B cell (primary cell): ENCODE measurements around the gene SLC5A10. TPM values are rescaled to one million over a fixed set of nuclear protein-coding genes. Genes with fewer than 3 reads are reported as not detected.
A peak's percentile ranks its signal among the peaks of the same experiment; 100 is the strongest.

ENCODE experiments used
- ATAC-seq: fragments of 200-7000 bp; cut with Tn5 transposase; one replicate; pipeline ENCODE4 v1.10.0; 2021; ENCODE audit warnings: low read depth, mild to moderate bottlenecking, moderate number of reproducible peaks, moderate library complexity
- CTCF ChIA-PET: fragments of 350-600 bp; sonication (Branson Sonifier 250); formaldehyde crosslinking; loops from one replicate; lab custom pipeline; 2021; ENCODE audit warnings: antibody characterized with exemption, inconsistent platforms; lab: Charles Lee
- POLR2A ChIA-PET: fragments of 350-600 bp; sonication (Branson Sonifier 250); formaldehyde crosslinking; loops from one replicate; lab custom pipeline; 2021; ENCODE audit warnings: antibody characterized with exemption; lab: Charles Lee
- DNase-seq: peaks from one replicate; pipeline ENCODE4 v3.0.0; 2013
- H2AFZ ChIP-seq: 2 replicates; pipeline ENCODE4 v1.6.1; 2012; ENCODE audit warnings: mild to moderate bottlenecking, low read depth, low read length; ENCODE audit not compliant: insufficient read depth, poor library complexity, severe bottlenecking
- H3K27ac ChIP-seq, 2 donors: 1 replicate in 1 of 2; 2 replicates in 1 of 2; pipeline ENCODE4 v1.5.1; 2012 to 2013; ENCODE audit warnings: low read length in 2 of 2, mild to moderate bottlenecking in 2 of 2, moderate library complexity in 1 of 2
- H3K27me3 ChIP-seq, 4 experiments: fragments of 200-600 bp in 1 of 4; sonication (generic) in 1 of 4; replicated peaks in 1 of 4; 1 replicate in 2 of 4; 2 replicates in 2 of 4; pipeline versions ENCODE4 v1.6.1 to v1.7.0; 2013 to 2016; ENCODE audit warnings: low read length in 3 of 4, mild to moderate bottlenecking in 2 of 4, mixed read lengths in 1 of 4, moderate library complexity in 1 of 4; ENCODE audit not compliant: insufficient read depth in 4 of 4, control insufficient read depth in 3 of 4; ENCODE audit errors: control extremely low read depth in 1 of 4
- H3K36me3 ChIP-seq, 2 experiments: replicated peaks in 1 of 2; 1 replicate in 1 of 2; 2 replicates in 1 of 2; pipeline versions ENCODE4 v1.6.1 to v1.7.1; 2013; ENCODE audit warnings: low read length in 1 of 2; ENCODE audit not compliant: insufficient read depth in 2 of 2, control insufficient read depth in 1 of 2; ENCODE audit errors: control extremely low read depth in 1 of 2, extremely low read depth in 1 of 2
- H3K4me1 ChIP-seq, 2 donors: fragments of 200-600 bp in 1 of 2; sonication (generic) in 1 of 2; 1 replicate in 1 of 2; 2 replicates in 1 of 2; pipeline versions ENCODE4 v1.5.1 to v1.6.1; 2013 to 2017; ENCODE audit warnings: low read length in 2 of 2; ENCODE audit not compliant: control insufficient read depth in 2 of 2, insufficient read depth in 2 of 2
- H3K4me2 ChIP-seq: replicated peaks from 2 replicates; pipeline ENCODE3; 2012; ENCODE audit warnings: mild to moderate bottlenecking, low read depth, low read length; ENCODE audit not compliant: poor library complexity, severe bottlenecking
- H3K4me3 ChIP-seq, 5 experiments: fragments of 200-600 bp in 1 of 5; sonication (generic) in 1 of 5; 1 replicate in 3 of 5; 2 replicates in 2 of 5; pipeline versions ENCODE4 v1.5.1 to v1.7.0; 2011 to 2016; ENCODE audit warnings: low read length in 4 of 5, mild to moderate bottlenecking in 4 of 5, low read depth in 2 of 5, control low read depth in 1 of 5, moderate library complexity in 1 of 5; ENCODE audit not compliant: insufficient read depth in 1 of 5; ENCODE audit errors: control extremely low read depth in 1 of 5, extremely low read depth in 1 of 5
- H3K79me2 ChIP-seq: fragments of 200-600 bp; sonication (generic); one replicate; pipeline ENCODE4 v1.6.0; 2016; ENCODE audit warnings: low read length; ENCODE audit not compliant: control insufficient read depth, insufficient read depth
- H3K9ac ChIP-seq: fragments of 200-600 bp; sonication (generic); 2 replicates; pipeline ENCODE4 v1.6.1; 2017; ENCODE audit warnings: mild to moderate bottlenecking, low read length, moderate library complexity
- H3K9me3 ChIP-seq, 3 donors: one replicate each; pipeline versions ENCODE4 v1.6.1 to v1.7.1; 2013; ENCODE audit warnings: low read length in 2 of 3; ENCODE audit not compliant: control insufficient read depth in 2 of 3, insufficient read depth in 1 of 3; ENCODE audit errors: control extremely low read depth in 1 of 3
- H4K20me1 ChIP-seq: 2 replicates; pipeline ENCODE4 v1.6.0; 2012; ENCODE audit warnings: mild to moderate bottlenecking, low read length; ENCODE audit not compliant: insufficient read depth, control insufficient read depth, poor library complexity, severe bottlenecking
- H3K27ac Mint-ChIP-seq: one replicate; pipeline ENCODE4 v1.8.0; 2021; ENCODE audit warnings: mixed read lengths
- H3K27me3 Mint-ChIP-seq: one replicate; pipeline ENCODE4 v1.8.0; 2021; ENCODE audit warnings: mixed read lengths
- H3K4me1 Mint-ChIP-seq: one replicate; pipeline ENCODE4 v1.8.0; 2021; ENCODE audit warnings: mixed read lengths
- H3K4me3 Mint-ChIP-seq: one replicate; pipeline ENCODE4 v1.8.0; 2021; ENCODE audit warnings: mixed read lengths
- H3K9me3 Mint-ChIP-seq: one replicate; pipeline ENCODE4 v1.8.0; 2022; ENCODE audit warnings: mixed read lengths; ENCODE audit not compliant: insufficient read depth
- CTCF ChIP-seq: fragments of 200-600 bp; IDR thresholded peaks from one replicate; pipeline ENCODE4 v1.8.0; 2022; ENCODE audit warnings: antibody characterized with exemption, mild to moderate bottlenecking
- EZH2 ChIP-seq: IDR thresholded peaks from 2 replicates; pipeline ENCODE4 v1.6.1; 2012; ENCODE audit warnings: borderline replicate concordance, low read depth, mild to moderate bottlenecking, moderate library complexity, low read length; ENCODE audit not compliant: insufficient read depth, poor library complexity, severe bottlenecking
- WGBS: methylation state at CpG from one replicate; pipeline ENCODE4 v1.1.5; 2013; ENCODE audit warnings: missing lambda C conversion rate; ENCODE audit not compliant: insufficient coverage; 5-methylcytosine and 5-hydroxymethylcytosine counted together
- intact Hi-C: fragments of 100-400 bp; cut with micrococcal nuclease; formaldehyde crosslinking; loops from one replicate; pipeline ENCODE4 v1.10.0; 2022
- polyA plus RNA-seq: library from polyadenylated mRNA; depleted of rRNA; stranded (reverse); fragments of >200 nt; gene quantifications from 2 replicates; pipeline ENCODE4 v1.2.3, GENCODE V29; 2012
- total RNA-seq, 2 donors: library from RNA; stranded (reverse); fragments of 120-200 nt in 1 of 2; gene quantifications; 1 replicate in 1 of 2; 2 replicates in 1 of 2; pipeline versions ENCODE4 v1.2.3 to v1.2.4, GENCODE V29; 2013 to 2022

SLC5A10 gene
- total and polyA plus RNA-seq, 2 donors (not counting 1 experiment from before 2014, with no cell fraction given) = not detected

GRCh38 chr17:18961634-18962493 lies 9.9 kb downstream of the SLC5A10 start:
- no peak overlapping the region for H3K4me3 ChIP-seq
- TF ChIP-seq CTCF (no peak), EZH2 (no peak)
- intact Hi-C loops = no loop called here
- Mint-ChIP-seq H3K9me3 (no peaks in the 10 kb centered on the region), H3K4me1 (peaks cover 5% of the 10 kb centered on the region), H3K27me3 (no peaks in the 10 kb centered on the region), H3K27ac (no peak overlapping the region), H3K4me3 (no peak overlapping the region)
- H3K27ac ChIP-seq = no peak overlapping the region
- H3K79me2 ChIP-seq = no peaks in the 10 kb centered on the region
- ChIA-PET CTCF (interaction anchor here (0.7 to 2.8 kb wide), 24 partner anchors 8 to 345 kb away, joined by 3 to 21 read pairs (median 6); partner anchors contain the start of gene FAM83G), POLR2A (interaction anchor here (0.6 kb wide), 1 partner anchor 338 kb away, joined by 5 read pairs; no protein-coding TSS in a partner anchor)
- H3K4me2 ChIP-seq = no peak overlapping the region
- no peak overlapping the region for H3K9ac ChIP-seq
- no peak overlapping the region for H2AFZ ChIP-seq
- no peaks in the 10 kb centered on the region for H3K36me3 ChIP-seq
- no peaks in the 10 kb centered on the region for H3K27me3 ChIP-seq
- ATAC-seq (no peak), DNase-seq (peak; percentile 32)
- 89% methylated on average over 14 of the region's 16 CpGs for WGBS
- no peaks in the 10 kb centered on the region for H4K20me1 ChIP-seq
- H3K9me3 ChIP-seq = no peaks in the 10 kb centered on the region
- peaks cover 0 to 13% of the 10 kb centered on the region in 2 donors for H3K4me1 ChIP-seq

DNA sequence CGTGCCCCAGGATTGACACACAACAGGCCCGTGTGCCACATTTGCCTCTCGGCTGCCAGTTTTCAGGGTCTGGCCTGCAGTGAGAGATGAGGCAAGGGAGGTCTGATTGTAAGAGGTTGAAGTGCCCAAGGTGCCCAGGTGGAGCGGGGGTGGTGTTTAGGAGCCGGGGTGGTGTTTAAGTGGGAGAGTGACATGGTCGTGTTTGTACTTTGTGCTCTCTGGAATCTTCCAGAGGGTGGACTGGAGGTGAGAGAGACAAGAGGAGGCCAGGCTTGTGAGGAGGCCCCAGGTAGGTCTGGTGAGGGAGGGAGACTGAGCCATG lies 10.5 kb downstream of the SLC5A10 start:
- CTCF ChIA-PET = interaction anchor here (1.6 to 2.8 kb wide), 3 partner anchors 28 to 54 kb away, joined by 4 to 21 read pairs (median 6); partner anchors contain the start of gene FAM83G
- no peaks in the 10 kb centered on the region for H3K9me3 Mint-ChIP-seq
- DNase-seq (no peak), ATAC-seq (no peak)
- 92% methylated on average over 6 of the region's 6 CpGs for WGBS
- intact Hi-C loops = no loop called here
- no peak overlapping the region for H3K27ac Mint-ChIP-seq
- H3K79me2 ChIP-seq = no peaks in the 10 kb centered on the region
- no peaks in the 10 kb centered on the region for H4K20me1 ChIP-seq
- H3K4me1 ChIP-seq = peaks cover 0 to 13% of the 10 kb centered on the region in 2 donors
- H3K4me1 Mint-ChIP-seq = peaks cover 5% of the 10 kb centered on the region
- TF ChIP-seq EZH2 (no peak), CTCF (no peak)
- H3K27me3 Mint-ChIP-seq = no peaks in the 10 kb centered on the region
- H2AFZ ChIP-seq = no peak overlapping the region
- no peak overlapping the region for H3K27ac ChIP-seq
- no peaks in the 10 kb centered on the region for H3K36me3 ChIP-seq
- no peak overlapping the region for H3K4me2 ChIP-seq
- H3K27me3 ChIP-seq = no peaks in the 10 kb centered on the region
- POLR2A ChIA-PET = interaction anchor here (0.6 kb wide), 1 partner anchor 338 kb away, joined by 5 read pairs; no protein-coding TSS in a partner anchor
- H3K4me3 Mint-ChIP-seq = no peak overlapping the region
- H3K9me3 ChIP-seq = no peaks in the 10 kb centered on the region
- H3K4me3 ChIP-seq = no peak overlapping the region
- H3K9ac ChIP-seq = no peak overlapping the region
